ENCODE measurements around the gene ABLIM1.

The ABLIM1 gene

DNA sequence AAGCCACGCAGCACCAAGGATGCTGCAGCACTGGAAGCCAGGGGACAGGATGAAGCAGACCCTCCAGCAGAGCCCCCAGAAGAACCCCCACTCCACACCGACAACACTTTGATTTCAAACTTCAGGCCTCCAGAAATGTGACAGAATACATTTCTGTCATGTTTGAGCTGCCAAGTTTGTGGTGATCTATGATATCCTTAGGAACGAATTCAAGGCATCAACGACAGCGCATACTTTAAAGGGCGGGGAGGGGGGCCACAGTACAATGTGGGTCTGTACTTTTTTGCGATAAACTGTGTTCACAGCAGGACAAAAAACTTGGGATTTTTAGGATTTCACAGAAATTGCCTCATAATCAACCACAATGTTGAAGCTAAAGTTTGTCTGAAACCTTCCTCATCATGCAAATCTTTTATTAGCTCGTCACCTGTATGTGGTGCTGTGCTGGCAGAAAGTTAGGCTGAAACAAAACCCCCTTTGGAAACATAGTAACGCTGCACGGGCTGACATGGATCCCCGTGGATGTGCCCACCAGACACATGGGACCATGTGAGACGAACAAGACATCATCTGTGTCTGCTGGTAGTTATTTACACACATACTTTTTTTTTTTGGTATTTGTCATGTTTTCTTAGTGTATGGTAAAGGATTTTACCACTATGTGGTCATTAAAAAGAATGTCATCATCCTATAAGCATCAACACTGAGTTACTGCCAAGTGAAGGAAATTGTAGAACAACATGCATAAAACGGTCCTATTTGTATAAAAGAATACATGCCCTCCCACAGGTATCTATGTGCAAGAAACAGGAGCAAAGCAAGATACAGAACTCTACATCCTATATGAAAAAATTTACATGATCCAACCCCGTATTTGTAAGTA is 140.5 kb downstream of the ABLIM1 start:
- H3K27ac ChIP-seq (ENCODE audit: insufficient read depth, low read length, poor library complexity, severe bottlenecking), result no peak overlapping the region
- no peaks in the 10 kb centered on the region for H3K9me3 ChIP-seq (ENCODE audit: control insufficient read depth, low read length)
- no peaks in the 10 kb centered on the region for H3K27me3 ChIP-seq (replicated peaks; ENCODE audit: control insufficient read depth, insufficient read depth, low read length, poor library complexity, severe bottlenecking)
- H3K4me1 ChIP-seq (ENCODE audit: control insufficient read depth, insufficient read depth, low read length, poor library complexity, severe bottlenecking), result peaks cover 41% of the 10 kb centered on the region
- no peak overlapping the region for H3K4me3 ChIP-seq (ENCODE audit: insufficient read depth, low read depth, low read length, poor library complexity, severe bottlenecking)
- no peaks in the 10 kb centered on the region for H3K36me3 ChIP-seq (ENCODE audit: control insufficient read depth, insufficient read depth, low read length)
- no peak for DNase-seq

DNA sequence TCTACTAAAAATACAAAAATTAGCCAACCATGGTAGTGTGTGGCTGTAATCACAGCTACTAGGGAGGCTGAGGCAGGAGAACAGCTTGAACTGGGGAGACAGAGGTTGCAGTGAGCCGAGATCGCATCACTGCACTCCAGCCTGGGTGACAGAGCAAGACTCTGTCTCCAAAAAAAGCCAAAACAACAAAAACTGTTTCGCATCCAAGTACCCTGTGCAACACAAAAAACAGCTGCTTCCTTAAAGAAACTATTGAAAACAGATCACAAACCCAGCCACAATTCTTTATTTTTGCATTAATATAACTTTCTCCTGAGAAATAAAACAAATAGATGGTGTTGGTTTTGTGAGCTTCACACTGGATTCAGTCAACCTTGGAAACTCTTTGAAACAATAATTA is 141.7 kb downstream of the ABLIM1 start:
- peaks cover 28% of the 10 kb centered on the region for H3K4me1 ChIP-seq (ENCODE audit: control insufficient read depth, insufficient read depth, low read length, poor library complexity, severe bottlenecking)
- no peak for DNase-seq
- H3K4me3 ChIP-seq (ENCODE audit: insufficient read depth, low read depth, low read length, poor library complexity, severe bottlenecking), result no peak overlapping the region
- H3K36me3 ChIP-seq (ENCODE audit: control insufficient read depth, insufficient read depth, low read length), result no peaks in the 10 kb centered on the region
- H3K9me3 ChIP-seq (ENCODE audit: control insufficient read depth, low read length), result no peaks in the 10 kb centered on the region
- H3K27ac ChIP-seq (ENCODE audit: insufficient read depth, low read length, poor library complexity, severe bottlenecking), result no peak overlapping the region
- H3K27me3 ChIP-seq (replicated peaks; ENCODE audit: control insufficient read depth, insufficient read depth, low read length, poor library complexity, severe bottlenecking), result no peaks in the 10 kb centered on the region

DNA sequence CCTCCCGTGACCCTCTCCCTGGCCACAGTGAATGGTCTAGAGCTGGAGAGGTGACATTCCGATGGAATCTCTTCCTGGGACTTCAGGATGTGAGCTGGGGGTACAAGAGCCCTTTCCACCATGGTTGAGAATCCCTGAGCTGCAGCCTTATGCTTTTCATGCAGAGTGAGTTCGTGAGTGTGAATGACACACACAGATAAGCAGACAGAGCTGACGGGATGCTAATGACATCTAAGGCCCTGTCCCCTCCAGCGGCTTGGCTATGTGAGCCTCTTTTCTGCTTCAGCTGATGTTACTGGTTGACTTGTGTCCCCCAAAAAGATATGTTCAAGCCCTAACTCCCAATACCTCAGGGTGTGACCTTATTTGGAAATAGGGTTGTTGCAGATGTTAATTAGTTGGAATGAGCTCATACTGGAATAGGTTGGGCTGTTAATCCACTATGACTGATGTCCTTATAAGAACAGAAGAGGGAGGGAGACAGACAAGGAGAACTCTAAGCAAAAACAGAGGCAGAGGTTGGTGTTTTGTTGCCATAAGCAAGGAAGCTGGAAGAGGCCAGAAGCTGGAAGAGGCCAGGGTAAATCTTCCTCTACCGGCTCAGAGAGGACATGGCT is 142.7 kb downstream of the ABLIM1 start:
- no peaks in the 10 kb centered on the region for H3K36me3 ChIP-seq (ENCODE audit: control insufficient read depth, insufficient read depth, low read length)
- H3K27ac ChIP-seq (ENCODE audit: insufficient read depth, low read length, poor library complexity, severe bottlenecking), result no peak overlapping the region
- H3K9me3 ChIP-seq (ENCODE audit: control insufficient read depth, low read length), result no peaks in the 10 kb centered on the region
- no peak for DNase-seq
- no peak overlapping the region for H3K4me3 ChIP-seq (ENCODE audit: insufficient read depth, low read depth, low read length, poor library complexity, severe bottlenecking)
- H3K4me1 ChIP-seq (ENCODE audit: control insufficient read depth, insufficient read depth, low read length, poor library complexity, severe bottlenecking), result peaks cover 24% of the 10 kb centered on the region
- H3K27me3 ChIP-seq (replicated peaks; ENCODE audit: control insufficient read depth, insufficient read depth, low read length, poor library complexity, severe bottlenecking), result no peaks in the 10 kb centered on the region

DNA sequence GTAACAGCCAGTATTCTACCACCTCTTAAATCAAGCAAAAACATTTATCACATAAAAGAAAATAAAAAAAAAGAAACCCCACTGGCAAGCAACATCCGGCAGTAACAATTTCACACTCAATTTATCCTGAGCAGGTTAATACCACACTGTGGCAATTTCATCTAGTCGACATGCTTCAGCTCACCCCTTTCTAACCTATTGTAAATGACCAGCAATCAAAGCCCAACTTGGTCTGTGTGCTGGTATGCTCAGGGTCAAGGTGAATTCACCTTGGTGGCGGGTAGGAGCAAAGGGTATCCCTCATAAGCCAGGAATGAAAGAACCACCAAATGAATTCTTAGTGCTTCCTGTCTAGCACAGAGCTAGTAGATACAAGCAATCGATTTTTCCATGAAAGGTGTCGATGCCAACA is 144.7 kb downstream of the ABLIM1 start:
- Histone ChIP-seq H3K4me3 (ENCODE audit: insufficient read depth, low read depth, low read length, poor library complexity, severe bottlenecking) (no peak overlapping the region), H3K27me3 (replicated peaks; ENCODE audit: control insufficient read depth, insufficient read depth, low read length, poor library complexity, severe bottlenecking) (no peaks in the 10 kb centered on the region), H3K36me3 (ENCODE audit: control insufficient read depth, insufficient read depth, low read length) (no peaks in the 10 kb centered on the region), H3K4me1 (ENCODE audit: control insufficient read depth, insufficient read depth, low read length, poor library complexity, severe bottlenecking) (peaks cover 8% of the 10 kb centered on the region), H3K9me3 (ENCODE audit: control insufficient read depth, low read length) (no peaks in the 10 kb centered on the region), H3K27ac (ENCODE audit: insufficient read depth, low read length, poor library complexity, severe bottlenecking) (no peak overlapping the region)
- no peak for DNase-seq

DNA sequence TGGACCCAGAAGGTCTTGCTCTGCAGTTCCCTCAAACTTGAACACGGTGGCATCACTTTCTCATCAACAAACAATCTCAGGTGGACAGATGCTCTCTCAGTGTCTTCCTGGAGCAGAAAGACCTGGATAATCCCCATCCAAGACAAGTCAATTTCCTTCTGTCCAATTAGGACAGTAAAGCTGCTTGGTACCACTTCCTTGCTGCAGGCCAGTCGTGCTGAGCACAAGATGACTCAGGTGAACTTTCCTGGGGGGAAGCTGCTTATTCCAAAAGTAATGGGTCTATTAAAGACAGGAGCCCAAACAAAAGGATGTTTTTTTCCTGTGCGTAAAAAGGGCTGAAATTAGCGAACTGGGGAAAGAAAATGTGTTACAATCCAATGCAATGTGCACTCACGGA is 146.2 kb downstream of the ABLIM1 start:
- H3K27ac ChIP-seq (ENCODE audit: insufficient read depth, low read length, poor library complexity, severe bottlenecking), result no peak overlapping the region
- no peaks in the 10 kb centered on the region for H3K9me3 ChIP-seq (ENCODE audit: control insufficient read depth, low read length)
- H3K27me3 ChIP-seq (replicated peaks; ENCODE audit: control insufficient read depth, insufficient read depth, low read length, poor library complexity, severe bottlenecking), result no peaks in the 10 kb centered on the region
- no peaks in the 10 kb centered on the region for H3K36me3 ChIP-seq (ENCODE audit: control insufficient read depth, insufficient read depth, low read length)
- peaks cover 8% of the 10 kb centered on the region for H3K4me1 ChIP-seq (ENCODE audit: control insufficient read depth, insufficient read depth, low read length, poor library complexity, severe bottlenecking)
- no peak for DNase-seq
- H3K4me3 ChIP-seq (ENCODE audit: insufficient read depth, low read depth, low read length, poor library complexity, severe bottlenecking), result no peak overlapping the region

DNA sequence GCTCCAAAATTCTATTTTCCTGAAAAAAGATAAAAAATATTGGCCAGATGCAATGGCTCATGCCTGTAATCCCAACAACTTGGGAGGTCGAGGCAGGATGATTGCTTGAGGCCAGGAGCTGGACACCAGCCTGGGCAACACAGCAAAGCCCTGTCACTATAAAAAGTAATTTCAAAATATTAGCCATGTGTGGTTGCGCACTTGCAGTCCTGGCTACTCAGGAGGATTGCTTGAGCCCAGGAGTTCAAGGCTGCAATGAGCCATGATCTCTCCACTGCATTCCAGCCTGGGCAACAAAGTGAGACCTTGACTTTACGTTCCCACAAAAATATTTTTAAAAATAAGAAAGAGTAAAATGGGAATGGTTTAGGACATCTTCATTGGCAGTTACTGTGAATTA is 149.7 kb downstream of the ABLIM1 start:
- no peaks in the 10 kb centered on the region for H3K36me3 ChIP-seq (ENCODE audit: control insufficient read depth, insufficient read depth, low read length)
- DNase-seq, result no peak
- no peaks in the 10 kb centered on the region for H3K4me1 ChIP-seq (ENCODE audit: control insufficient read depth, insufficient read depth, low read length, poor library complexity, severe bottlenecking)

DNA sequence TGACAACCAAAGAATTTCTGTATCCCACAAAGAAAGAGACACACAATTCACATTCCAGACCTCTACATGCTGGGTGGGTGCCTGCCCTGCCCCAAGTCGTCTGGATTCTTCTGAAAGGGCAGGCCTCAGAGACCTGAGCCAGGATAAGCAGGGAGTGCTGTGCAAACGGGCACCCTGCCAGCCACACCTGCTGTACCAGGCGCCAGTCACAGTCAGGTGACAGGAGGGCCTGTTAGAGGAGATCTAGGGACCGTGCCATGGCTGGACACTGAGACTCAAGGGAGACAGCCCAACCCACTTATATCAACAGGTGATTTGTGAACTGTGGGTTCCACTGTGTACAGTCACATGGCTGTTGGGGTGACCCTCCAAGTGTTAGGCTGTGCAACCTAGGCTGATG is 150.6 kb downstream of the ABLIM1 start:
- Histone ChIP-seq H3K27ac (ENCODE audit: insufficient read depth, low read length, poor library complexity, severe bottlenecking) (no peak overlapping the region), H3K4me1 (ENCODE audit: control insufficient read depth, insufficient read depth, low read length, poor library complexity, severe bottlenecking) (peaks cover 2% of the 10 kb centered on the region), H3K27me3 (replicated peaks; ENCODE audit: control insufficient read depth, insufficient read depth, low read length, poor library complexity, severe bottlenecking) (no peaks in the 10 kb centered on the region), H3K36me3 (ENCODE audit: control insufficient read depth, insufficient read depth, low read length) (no peaks in the 10 kb centered on the region), H3K4me3 (ENCODE audit: insufficient read depth, low read depth, low read length, poor library complexity, severe bottlenecking) (no peak overlapping the region), H3K9me3 (ENCODE audit: control insufficient read depth, low read length) (no peaks in the 10 kb centered on the region)
- no peak for DNase-seq

More for the DNA sequence above, 149.7 kb downstream of the ABLIM1 start:
- Histone ChIP-seq H3K27ac (ENCODE audit: insufficient read depth, low read length, poor library complexity, severe bottlenecking) (no peak overlapping the region), H3K9me3 (ENCODE audit: control insufficient read depth, low read length) (no peaks in the 10 kb centered on the region), H3K27me3 (replicated peaks; ENCODE audit: control insufficient read depth, insufficient read depth, low read length, poor library complexity, severe bottlenecking) (no peaks in the 10 kb centered on the region), H3K4me3 (ENCODE audit: insufficient read depth, low read depth, low read length, poor library complexity, severe bottlenecking) (no peak overlapping the region)

DNA sequence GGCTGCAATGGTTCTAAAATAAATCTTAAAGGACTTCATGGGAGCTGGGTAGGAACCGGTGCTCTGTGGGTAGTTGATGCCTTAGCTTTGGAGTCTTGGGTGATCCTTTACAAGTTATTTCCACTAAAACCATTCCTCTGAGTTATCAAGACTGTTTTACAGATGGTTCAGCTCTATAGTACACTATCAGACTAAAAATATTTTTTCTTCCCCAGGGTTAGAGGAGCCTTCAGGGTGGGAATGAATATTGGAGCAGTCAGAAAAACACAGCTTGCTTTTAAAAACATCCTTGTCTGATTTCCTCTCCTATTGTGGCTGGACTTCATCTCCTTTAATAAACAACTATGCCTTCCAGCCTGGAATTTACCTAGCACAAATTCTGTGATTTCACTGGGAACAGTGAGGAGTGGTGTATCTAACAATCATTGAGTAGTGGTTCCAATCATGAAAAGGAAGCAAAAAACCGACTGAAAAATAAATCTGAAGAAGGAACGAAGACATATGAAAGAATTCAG is 151.1 kb downstream of the ABLIM1 start:
- no peaks in the 10 kb centered on the region for H3K27me3 ChIP-seq (replicated peaks; ENCODE audit: control insufficient read depth, insufficient read depth, low read length, poor library complexity, severe bottlenecking)
- peaks cover 4% of the 10 kb centered on the region for H3K4me1 ChIP-seq (ENCODE audit: control insufficient read depth, insufficient read depth, low read length, poor library complexity, severe bottlenecking)
- H3K4me3 ChIP-seq (ENCODE audit: insufficient read depth, low read depth, low read length, poor library complexity, severe bottlenecking), result no peak overlapping the region
- no peak overlapping the region for H3K27ac ChIP-seq (ENCODE audit: insufficient read depth, low read length, poor library complexity, severe bottlenecking)
- no peak for DNase-seq
- no peaks in the 10 kb centered on the region for H3K9me3 ChIP-seq (ENCODE audit: control insufficient read depth, low read length)
- H3K36me3 ChIP-seq (ENCODE audit: control insufficient read depth, insufficient read depth, low read length), result no peaks in the 10 kb centered on the region

DNA sequence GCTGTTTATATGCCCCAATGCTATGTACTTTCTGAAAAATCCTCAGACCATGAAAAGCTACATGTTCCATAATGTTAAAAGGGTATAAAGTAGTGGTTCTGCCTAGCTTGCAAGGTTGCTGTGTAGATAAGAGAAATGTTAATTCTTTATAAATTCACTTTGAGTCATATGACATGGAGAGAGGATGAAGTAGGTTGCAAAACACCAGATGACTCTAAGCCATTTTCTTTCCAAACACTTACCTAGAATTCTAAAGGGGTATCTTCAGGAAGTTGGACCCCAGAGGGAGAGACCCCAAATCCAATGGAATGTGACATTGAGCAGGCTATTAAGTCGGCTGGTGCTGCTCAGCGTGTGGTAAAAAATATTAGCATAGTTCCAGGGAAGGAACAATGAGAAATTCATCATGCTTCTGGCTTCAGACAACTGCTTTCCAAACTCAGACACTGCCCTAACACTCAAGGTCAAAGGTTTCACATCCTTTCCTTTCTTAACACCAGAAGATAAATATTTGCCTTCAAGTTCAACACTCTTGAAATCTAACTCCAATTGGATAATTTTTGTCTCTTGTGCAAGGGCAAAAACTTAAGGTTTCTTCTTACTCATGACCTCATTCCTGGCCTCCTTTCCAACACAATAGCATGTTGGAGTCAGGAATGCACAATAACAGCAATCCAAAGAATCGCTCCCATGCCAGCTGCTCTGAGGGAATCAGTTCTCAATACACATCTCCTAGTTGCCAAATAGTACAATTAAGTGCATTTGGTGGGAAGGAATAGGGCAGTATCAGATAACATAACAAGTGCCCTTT is 153.1 kb downstream of the ABLIM1 start:
- no peaks in the 10 kb centered on the region for H3K9me3 ChIP-seq (ENCODE audit: control insufficient read depth, low read length)
- no peak overlapping the region for H3K4me3 ChIP-seq (ENCODE audit: insufficient read depth, low read depth, low read length, poor library complexity, severe bottlenecking)
- H3K4me1 ChIP-seq (ENCODE audit: control insufficient read depth, insufficient read depth, low read length, poor library complexity, severe bottlenecking), result peaks cover 17% of the 10 kb centered on the region
- no peaks in the 10 kb centered on the region for H3K36me3 ChIP-seq (ENCODE audit: control insufficient read depth, insufficient read depth, low read length)
- no peak for DNase-seq
- no peak overlapping the region for H3K27ac ChIP-seq (ENCODE audit: insufficient read depth, low read length, poor library complexity, severe bottlenecking)
- H3K27me3 ChIP-seq (replicated peaks; ENCODE audit: control insufficient read depth, insufficient read depth, low read length, poor library complexity, severe bottlenecking), result no peaks in the 10 kb centered on the region

Measured in effector memory CD4-positive, alpha-beta T cell (primary cell).